GM18505 (cell line): ENCODE data around the gene GGCX.

ENCODE experiments used
- ATAC-seq: cut with Tn5 transposase; IDR thresholded peaks from one replicate; pipeline ENCODE4 v1.9.1; 2021; ENCODE audit not compliant: unreplicated experiment
- POLR2A ChIP-seq: IDR thresholded peaks from 4 replicates; pipeline ENCODE4 v1.6.1; 2011; ENCODE audit warnings: borderline replicate concordance; ENCODE audit not compliant: insufficient read depth, insufficient read length; ENCODE audit errors: extremely low read depth

GGCX gene

DNA sequence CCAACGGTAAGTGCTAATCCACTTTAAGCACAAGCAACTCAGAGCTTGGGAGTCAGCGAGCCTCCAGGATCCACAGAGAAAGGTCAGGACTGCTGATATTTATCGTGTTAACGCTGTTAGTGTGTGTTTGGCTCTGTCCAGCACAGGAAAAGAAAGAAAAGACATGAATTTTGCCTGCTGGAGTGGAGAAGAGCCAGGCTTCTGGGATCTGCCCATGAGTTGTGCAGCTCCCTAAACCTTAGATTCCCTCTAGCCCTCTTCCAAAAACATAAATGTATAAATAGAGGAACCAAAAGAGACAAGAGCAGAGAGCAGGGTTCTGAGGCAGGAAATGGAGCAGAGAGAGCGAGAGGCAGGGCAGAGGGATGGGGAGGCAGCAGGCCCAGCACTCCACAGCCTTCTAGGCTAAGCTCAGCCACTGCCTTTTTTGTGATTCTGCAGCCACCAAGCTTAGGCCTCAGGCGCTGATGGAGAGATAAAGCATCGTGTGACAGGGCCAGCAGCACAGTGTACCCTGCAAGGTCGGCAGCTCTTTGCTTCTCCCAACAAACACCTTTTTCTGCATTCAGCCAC lies 36.9 kb downstream of the GGCX start:
- ATAC-seq = no peak
- TF ChIP-seq POLR2A = no peak

DNA sequence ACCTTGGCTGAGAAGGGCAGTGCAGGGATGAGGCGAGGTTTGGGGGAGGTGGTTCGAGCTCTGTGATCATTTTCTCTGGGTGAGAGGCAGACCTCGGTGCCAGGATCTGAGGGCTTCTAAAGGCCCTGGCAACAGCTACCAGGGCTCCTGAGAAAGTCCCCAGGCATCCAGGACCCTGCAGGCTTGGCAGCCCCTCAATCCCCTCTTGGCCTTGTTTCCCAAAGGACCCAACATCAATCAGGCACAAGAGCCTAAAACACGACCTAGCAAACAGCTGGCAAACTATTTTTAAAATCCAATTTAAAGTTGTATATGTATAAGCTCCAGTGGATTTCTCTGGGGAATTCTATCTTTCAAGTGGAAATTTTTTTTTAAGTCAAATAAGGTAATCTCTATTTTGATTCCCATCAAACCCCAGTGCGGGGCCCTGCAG lies 37.4 kb downstream of the GGCX start:
- no peak for TF ChIP-seq POLR2A
- ATAC-seq = no peak

DNA sequence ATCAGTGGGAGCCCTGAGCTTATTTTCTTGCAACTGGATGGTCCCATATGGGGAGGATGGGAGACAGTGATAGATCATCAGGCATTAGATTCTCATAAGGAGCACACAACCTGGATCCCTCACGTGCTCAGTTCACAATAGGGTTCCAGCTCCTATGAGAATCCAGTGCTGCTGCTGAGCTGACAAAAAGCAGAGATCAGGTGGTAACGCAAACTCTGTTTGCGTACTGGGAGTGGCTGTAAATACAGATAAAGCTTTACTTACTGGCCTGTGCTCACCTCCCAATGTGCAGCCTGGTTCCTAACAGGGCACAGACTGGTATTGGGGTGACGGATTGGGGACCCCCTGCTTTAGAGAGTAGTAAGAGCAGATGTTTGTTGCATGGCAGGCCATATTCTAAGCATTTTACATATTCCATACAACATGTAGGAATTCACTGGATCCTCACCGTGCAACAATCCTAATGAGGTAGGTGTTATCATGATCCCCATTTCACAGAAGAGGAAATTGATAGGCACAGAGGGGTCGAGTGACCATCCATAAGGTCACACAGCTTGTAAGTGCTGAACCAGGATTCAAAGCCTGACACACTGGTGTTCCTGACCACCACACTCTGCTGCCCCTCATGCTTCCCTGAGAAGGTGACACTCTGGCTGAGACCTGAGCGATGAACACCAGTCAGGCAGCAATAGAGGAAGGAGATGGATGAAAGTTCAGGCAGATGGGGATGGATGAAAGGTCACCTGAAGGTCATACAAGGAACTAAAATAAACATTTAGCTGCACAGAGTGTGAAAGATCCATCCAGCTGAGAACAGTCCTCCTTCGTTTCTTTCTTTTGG lies 38.0 kb downstream of the GGCX start:
- no peak for TF ChIP-seq POLR2A
- ATAC-seq = no peak

DNA sequence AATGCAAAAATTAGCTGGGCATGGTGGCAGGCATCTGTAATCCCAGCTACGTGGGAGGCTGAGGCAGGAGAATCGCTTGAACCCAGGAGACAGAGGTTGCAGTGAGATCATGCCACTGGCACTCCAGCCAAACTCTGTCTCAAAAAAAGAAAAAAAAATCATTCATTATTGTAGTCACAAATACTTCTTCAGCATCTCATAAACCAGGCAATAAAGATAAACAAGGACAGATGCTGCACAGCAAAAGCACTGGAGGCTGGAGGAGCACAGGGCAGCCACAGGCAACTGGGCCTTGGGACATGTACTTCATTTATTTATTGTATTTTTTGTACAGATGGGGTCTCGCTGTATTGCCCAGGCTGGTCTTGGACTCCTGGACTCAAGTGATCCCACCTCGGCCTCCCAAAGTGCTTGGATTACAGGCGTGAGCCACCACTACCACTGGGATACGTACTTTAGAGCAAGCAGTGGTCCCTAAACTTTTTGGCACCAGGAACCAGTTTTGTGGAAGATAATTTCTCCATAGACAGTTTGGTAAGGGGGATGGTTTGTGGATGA lies 39.1 kb downstream of the GGCX start:
- TF ChIP-seq POLR2A = no peak
- no peak for ATAC-seq

GRCh38 chr2:85516653-85517389 lies 44.5 kb downstream of the GGCX start:
- ATAC-seq = no peak
- no peak for TF ChIP-seq POLR2A

DNA sequence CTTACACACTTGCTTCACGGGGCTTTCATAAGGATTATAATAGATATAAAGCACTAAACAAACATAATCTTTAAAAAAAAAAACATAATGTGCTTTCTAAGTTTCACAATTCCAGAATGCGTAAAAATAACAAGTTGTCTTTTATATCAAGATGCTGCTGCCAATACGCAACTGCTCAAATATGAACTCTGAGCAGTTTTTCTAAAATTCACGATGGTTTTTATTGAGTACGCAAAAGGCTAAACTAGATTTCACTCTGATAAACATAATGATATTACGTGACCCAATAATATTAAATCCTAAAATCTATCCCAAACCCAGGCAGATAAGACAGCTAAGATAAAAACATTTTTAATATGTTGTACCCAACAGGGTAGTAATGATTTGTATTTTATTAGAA lies 47.0 kb downstream of the GGCX start:
- ATAC-seq = no peak

GRCh38 chr2:85511008-85511811 lies 50.1 kb downstream of the GGCX start:
- no peak for TF ChIP-seq POLR2A
- no peak for ATAC-seq

More for the DNA sequence above, 47.0 kb downstream of the GGCX start:
- TF ChIP-seq POLR2A = no peak

GRCh38 chr2:85506768-85507181 lies 54.5 kb downstream of the GGCX start:
- no peak for TF ChIP-seq POLR2A
- ATAC-seq = no peak

- TF ChIP-seq POLR2A = no peak
- no peak for ATAC-seq
These were observed 55.6 kb downstream of the GGCX start for GRCh38 chr2:85505551-85506238.

DNA sequence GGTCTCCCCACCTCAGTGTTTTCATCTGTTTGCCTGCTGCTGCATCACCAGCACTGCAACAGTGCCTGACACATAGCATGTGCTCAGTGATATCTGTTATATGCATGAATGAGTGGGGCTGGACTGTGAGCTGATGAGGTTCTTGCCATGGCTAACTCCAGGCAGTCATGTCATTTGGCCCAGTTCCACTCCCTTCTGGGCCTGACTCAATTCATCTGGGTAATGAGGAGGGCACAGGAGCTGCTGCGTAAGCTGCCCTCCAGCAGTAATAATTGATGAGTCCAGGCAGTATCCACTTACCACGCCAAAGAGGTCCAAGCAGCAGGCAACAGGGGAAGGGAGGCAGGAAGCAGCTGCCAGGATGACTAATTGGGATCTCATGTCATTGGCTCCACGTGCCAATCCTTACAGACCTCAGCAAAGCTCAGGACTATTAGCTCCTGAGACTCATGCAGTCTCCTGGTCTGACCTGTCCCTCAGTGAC lies 56.5 kb downstream of the GGCX start:
- ATAC-seq = no peak
- TF ChIP-seq POLR2A = no peak

GRCh38 chr2:85503851-85504777 lies 57.2 kb downstream of the GGCX start:
- TF ChIP-seq POLR2A = no peak
- ATAC-seq = no peak
